Activated T-cell treated with anti-CD3 and anti-CD28 coated beads for 48 hours (primary cell): Measurements from ENCODE around the gene NUDC.
"Not testable (repeated sequence)": the region's sequence is repeated elsewhere in the genome, so short reads cannot be mapped to it uniquely, and the experiment has no call there.

Source experiments
- DNase-seq: peaks from one replicate; pipeline ENCODE4 v3.0.0-alpha.2; 2020; ENCODE audit warnings: low read depth

Gene NUDC

DNA sequence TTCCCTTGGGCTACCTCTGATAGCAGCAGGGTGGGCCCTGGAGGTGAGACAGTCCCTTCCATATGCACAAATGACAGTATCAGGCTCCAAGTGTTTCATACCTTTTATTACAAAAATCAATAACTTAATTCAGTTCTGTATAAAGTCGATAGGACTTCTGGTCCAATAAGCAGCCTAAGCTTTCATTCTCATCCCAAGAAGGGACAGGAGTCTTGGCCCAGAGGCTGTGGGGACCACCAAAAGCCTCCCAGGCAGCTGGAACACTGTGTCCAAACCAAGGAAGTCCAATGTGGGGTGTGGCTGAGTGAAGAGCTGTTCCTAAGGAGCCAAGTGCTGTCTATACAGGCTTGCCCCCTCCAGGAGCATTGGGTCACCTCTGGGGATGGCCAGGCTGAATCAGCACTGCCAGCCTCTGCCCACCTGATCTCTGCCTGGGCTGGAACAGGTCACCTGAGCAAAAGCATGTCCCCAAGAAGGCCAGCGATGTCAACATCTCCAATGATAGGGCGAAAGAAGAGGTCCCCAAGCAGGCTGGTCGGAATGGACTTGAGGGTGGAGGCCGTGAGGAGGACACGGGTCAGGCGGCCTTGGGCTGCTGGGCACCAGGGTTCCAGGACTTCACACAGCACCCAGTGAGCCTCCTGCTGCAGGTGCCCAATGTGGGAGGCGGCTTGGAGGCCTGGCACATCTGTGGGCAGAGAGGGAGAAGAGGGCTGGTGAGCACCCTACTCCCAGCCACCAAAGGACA, 10.0 kb upstream of the NUDC start:
- no peak for DNase-seq

DNA sequence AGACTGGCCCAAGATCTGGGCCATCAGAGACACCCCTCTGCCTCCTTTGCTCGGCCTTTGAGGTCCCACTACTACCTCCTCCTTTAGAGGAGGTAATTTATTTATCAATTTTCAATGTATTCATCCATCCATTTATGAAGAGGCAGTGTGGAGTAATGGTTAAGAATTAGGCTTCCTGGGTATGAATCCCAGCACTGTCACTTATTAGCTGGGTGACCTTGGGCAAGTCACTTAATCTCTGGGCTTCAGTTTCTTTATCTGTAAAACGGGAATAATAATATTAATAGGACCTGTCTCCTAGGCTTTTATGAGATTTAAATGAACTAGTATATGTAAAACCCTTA, 9.4 kb upstream of the NUDC start:
- no peak for DNase-seq

- no peak for DNase-seq
Observed at GRCh38 chr1:26913389-26913753, 8.2 kb upstream of the NUDC start.

DNA sequence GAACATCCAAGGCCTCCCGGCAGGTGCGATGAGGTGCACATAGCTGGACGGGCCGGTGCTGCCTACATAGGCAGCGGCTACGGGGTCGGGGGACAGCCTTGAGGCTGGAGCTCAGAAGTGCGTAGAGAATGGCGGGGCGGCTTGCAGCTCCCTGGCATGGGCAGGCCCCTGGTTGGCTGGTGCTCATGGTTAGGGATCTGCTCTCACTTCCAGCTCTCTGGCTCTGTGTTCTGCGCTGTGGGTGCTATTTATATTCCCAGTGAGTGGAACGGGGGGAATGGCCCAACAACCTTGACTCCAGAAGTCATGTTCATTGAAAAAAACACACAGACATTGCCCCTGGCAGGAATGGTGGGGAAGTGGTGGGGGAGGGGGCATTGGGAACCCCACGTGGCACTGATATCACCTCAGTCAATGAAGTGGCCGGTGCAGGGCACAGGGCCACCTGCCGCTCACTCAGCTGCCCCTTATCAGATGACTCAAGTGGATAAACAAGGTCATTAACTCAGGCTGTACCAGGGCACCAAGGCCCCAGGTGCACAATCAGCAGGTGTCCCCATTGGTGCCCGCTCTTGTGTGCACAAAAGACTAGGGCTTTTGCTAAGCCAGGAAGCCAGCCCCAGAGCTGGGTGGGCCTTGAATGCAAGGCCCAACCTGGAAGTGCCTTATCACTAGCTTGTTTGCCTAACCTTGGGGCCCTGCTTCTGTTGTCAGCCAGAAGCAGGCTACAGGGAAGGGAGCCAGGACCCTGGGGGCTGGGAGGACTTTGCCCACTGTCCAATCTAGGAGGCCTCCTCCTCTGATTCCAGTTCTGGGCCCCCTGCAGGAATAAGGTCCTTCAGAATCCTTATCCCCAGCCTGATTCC, 7.6 kb upstream of the NUDC start, which contains the start of gene NR0B2:
Gene NR0B2, minus strand, starts transcription at position 222 of the 866 bp plus-strand sequence. Its CDS starts 35 bp downstream, at position 187.
- no peak for DNase-seq

- DNase-seq = no peak
Observed at GRCh38 chr1:26915204-26915842, 6.2 kb upstream of the NUDC start.

GRCh38 chr1:26921126-26921539, 410 bp upstream of the NUDC start:
- DNase-seq = no peak

GRCh38 chr1:26922431-26922729, 837 bp downstream of the NUDC start:
- no peak for DNase-seq

- DNase-seq = no peak
Observed at GRCh38 chr1:26922901-26923300, 1.4 kb downstream of the NUDC start.

- DNase-seq = no peak
Observed at GRCh38 chr1:26923711-26924110, 2.2 kb downstream of the NUDC start.

- no peak for DNase-seq
Observed at GRCh38 chr1:26932531-26932930, 11.0 kb downstream of the NUDC start.

GRCh38 chr1:26936823-26937222, 15.3 kb downstream of the NUDC start:
- no peak for DNase-seq

DNA sequence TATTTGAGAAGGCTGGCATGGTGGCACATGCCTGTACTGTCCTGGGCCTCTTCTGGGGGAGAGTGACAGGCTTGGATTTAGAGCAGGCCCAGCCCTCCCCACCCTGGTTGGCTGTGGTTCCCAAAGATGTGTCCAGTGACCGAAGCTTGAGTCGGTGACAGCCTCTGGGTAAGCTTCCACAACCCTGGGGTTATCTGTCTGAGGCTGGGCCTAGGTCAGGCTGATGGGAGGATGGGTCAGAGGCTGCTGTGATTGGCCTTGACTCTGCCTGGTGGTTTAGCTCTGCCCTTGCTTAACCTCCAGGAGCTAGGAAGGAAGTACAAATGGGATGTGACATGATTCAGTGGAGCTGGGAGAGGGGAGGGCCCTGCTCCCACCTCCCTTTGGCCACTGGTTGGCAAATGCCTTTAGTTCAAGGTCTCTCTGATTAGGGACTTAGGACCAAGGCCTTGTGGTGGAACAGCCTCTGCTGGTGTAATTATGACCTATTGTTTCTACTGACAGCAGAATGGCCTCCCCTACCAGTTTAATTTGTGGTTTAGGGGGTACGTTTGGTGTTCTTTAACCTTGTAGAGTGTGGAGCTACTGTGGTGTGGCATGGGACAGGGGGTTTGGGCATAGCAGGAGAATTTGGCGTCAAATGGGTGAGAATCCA, 16.6 kb downstream of the NUDC start:
- no peak for DNase-seq

DNA sequence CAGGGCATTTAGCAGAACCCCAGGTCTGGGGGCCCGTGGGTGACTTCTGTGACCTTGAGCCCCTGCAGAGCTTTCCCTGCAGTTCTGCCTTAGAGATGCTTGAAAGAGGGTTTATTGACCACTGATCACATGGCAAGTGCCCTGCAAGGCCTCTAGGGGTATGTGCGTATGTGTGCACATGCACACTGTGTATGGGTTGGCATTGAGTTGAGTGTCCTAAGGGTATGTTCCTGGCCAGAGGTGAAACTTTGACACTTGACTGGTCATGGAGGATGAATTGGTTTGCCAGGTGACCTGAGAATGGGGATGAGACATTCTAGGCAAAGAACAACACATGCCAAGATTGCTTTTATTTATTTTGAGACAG, 17.1 kb downstream of the NUDC start:
- DNase-seq = no peak

- no peak for DNase-seq
Observed at GRCh38 chr1:26941311-26941710, 19.8 kb downstream of the NUDC start.

DNA sequence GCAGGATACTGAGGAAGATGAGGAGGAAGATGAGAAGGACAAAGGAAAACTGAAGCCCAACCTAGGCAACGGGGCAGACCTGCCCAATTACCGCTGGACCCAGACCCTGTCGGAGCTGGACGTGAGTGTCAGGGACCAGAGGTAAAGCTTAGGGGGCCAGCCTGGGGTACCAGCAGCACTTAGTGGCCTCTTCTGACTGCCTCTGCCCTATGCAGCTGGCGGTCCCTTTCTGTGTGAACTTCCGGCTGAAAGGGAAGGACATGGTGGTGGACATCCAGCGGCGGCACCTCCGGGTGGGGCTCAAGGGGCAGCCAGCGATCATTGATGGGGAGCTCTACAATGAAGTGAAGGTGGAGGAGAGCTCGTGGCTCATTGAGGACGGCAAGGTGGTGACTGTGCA, 21.1 kb downstream of the NUDC start:
- no peak for DNase-seq

DNA sequence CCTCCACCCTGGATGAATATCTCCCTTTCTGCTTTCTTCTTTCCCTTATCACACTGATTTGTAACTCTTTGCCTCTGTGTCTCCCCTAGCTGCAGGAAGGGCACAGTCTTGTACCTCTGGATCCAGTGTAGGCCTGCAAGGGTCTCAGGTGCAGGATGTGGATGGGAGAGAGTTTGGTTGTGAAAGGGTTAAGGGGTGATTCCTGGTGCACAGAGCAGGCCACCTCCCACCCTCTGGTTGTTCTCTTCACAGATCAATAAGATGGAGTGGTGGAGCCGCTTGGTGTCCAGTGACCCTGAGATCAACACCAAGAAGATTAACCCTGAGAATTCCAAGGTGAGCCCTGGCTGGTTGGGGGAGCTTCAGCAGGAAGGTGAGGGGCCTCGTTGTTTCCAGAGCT, 23.6 kb downstream of the NUDC start:
- DNase-seq = no peak

DNA sequence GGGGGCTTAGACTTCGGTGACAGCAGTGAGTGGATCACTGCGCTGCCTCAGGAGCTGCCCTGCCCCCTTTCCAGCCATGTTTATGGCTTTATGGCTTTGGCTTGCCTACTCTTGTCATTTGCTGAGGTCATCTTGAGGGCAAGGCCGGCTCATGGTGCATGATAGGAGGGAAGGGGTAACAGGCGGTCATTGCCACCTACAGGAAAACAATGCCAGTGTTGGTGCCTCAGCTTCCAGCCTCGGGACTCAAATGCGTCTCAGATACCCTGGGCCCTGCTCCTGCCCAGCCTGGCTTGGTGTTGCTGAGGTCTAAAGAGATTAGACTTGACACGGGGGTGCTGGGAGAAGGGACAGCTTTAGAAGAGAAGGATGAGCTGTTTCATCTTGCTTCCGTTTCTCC, 24.2 kb downstream of the NUDC start:
- DNase-seq = no peak

- DNase-seq = no peak
Observed at GRCh38 chr1:26946270-26946669, 24.7 kb downstream of the NUDC start.

GRCh38 chr1:26948725-26949057, 27.1 kb downstream of the NUDC start:
- not testable (repeated sequence) for DNase-seq

DNA sequence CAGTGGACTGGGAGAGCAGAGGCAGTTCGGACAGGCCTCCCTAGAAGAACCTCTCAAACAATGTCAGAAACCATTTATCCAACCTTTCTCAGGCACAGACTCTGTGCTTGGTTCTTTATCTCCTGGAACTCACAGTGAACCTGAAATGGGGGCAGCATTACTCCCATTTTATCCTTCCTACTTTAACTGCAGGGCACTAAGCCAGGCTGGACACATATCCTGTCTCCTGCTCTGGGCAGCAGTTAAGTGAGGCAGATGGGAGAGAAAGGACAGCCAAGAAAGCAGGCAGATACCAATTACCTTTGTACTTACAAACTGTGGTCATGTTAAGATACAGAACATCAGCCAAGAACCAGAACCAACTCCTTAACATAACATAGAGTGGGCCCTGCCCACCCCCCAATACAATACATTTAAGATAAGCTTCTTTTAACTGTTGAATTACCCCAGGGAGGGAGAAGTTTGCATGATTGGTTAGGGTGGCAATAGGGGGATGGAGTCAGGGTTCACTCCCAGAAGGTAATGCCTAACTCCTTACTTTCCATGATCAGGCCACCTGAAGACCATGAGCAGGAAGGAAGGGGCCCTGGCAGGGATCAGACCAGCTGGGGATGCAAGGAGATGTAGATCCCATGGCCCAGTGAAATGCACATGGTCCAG, 27.9 kb downstream of the NUDC start:
- DNase-seq = no peak

DNA sequence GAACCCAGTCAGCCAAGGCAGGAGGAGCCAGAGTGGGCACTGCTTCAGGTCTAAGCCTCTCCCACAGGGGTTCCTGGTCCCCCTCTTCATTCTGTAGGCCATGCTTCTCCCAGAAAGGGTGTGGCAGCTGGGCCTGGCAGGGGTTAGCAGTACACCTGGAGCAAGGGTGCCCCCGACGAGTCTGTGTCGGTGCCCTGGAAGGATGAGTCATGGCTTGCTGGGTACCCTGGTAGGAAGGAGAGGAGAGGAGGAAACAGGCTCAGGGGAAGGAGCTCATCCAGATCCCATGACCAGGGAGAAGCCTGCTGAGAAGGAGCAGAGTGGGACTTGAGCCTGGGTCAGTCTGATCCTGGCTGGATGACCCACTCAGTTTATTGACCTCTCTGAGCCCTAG, 28.4 kb downstream of the NUDC start:
- no peak for DNase-seq

DNA sequence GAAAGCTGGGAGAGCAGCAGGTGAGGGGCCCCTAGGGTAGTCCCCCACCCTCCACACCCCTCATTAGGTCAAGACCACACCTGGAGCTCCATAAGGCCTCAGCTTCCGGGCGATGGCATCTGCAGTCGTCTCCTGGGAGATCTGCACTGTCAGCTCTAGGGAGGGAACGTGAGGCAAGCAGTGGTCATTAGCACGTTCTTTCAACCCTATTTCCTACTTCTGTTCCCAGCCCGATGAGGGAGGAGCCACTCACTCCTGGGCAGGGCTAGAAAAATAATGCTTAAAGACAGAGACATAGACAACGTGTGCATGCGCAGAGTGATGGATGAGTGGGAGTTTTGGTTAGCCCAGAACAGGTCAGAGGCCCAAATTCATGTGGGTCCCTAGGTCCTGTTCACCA, 29.1 kb downstream of the NUDC start:
- DNase-seq = no peak
